22Rv1 (cell line): ENCODE data around the gene CSTB.

Experiments used
- ZFX ChIP-seq: fragments of 450-650 bp; IDR thresholded peaks from 2 replicates; pipeline ENCODE4 v1.6.1; 2017; ENCODE audit warnings: antibody characterized with exemption, borderline replicate concordance
- TF ChIP-seq, protein P1 (sequence below): fragments of 450-650 bp; IDR thresholded peaks from 2 replicates; pipeline ENCODE4 v1.5.1; 2017; ENCODE audit warnings: mild to moderate bottlenecking

DNA sequence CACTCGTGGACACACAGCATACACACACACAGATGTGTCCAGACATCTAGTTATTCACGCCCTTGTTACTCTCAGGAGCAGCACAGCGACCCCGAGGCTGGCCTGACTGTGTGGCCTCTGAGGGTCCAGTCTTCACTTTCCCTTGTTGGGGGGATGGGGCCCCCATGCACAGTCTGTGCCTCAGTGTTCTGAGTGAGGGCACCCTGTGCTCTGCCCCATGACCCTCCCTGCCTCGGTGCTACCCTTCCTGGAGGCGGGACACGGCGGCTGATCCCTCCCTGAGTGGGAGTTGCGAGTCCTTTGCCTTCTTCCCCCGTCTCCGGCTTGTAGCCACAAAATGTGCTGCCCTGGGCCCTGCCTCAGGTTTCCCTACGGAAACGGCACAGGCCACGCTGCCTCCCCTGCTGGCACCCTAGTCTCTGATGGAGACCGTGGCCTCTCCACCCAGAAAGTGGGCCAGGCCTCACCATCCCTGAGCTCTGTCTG lies 8.6 kb downstream of the CSTB start:
- TF ChIP-seq, protein P1, sequence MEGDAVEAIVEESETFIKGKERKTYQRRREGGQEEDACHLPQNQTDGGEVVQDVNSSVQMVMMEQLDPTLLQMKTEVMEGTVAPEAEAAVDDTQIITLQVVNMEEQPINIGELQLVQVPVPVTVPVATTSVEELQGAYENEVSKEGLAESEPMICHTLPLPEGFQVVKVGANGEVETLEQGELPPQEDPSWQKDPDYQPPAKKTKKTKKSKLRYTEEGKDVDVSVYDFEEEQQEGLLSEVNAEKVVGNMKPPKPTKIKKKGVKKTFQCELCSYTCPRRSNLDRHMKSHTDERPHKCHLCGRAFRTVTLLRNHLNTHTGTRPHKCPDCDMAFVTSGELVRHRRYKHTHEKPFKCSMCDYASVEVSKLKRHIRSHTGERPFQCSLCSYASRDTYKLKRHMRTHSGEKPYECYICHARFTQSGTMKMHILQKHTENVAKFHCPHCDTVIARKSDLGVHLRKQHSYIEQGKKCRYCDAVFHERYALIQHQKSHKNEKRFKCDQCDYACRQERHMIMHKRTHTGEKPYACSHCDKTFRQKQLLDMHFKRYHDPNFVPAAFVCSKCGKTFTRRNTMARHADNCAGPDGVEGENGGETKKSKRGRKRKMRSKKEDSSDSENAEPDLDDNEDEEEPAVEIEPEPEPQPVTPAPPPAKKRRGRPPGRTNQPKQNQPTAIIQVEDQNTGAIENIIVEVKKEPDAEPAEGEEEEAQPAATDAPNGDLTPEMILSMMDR: no peak
- no peak for TF ChIP-seq ZFX
